NCI-H2107 (cell line): Measurements from ENCODE around the gene CDK1.

Experiments
- DNase-seq: peaks from one replicate; lab custom pipeline; 2025; lab: John Stamatoyannopoulos, UW

Gene CDK1

DNA sequence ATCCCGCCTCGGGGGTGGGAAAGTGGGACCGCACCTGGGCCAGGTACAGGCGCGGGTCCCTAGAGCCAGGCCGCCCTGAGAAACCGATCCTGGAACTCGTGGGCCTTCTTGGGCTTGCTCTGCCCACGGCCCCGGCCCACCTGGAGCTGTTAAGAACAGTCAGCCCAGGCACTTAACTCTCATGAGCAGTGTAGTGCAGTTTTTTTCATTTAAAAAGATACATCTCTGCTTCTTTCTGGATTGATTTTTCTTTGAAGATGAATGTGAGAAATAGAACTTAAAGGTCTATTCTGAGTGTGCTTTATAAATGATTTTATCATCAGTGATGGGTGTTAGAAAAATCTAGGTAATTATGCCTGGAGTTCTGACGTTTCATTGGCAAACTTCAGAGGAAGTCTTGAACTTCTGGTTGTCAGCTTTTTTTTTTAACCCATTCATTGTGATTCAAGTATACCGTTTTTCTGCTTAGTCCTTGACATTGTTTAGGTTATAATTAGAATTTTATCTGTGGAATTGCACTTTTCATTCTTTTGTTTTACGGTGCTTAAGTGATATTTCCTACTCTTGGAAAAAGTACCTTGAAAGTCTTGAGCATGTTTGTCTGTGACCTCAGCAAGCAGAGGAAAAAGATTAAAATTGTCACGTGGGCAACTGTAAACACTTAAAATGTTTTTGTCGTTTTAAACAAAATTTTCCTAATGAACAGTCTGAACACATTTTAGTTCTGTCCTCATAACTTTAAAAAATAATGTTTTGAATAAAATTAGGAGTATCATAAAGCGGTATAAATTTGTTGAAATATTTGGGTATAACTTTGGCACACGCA lies 906 bp downstream of the CDK1 start:
- DNase-seq: no peak

DNA sequence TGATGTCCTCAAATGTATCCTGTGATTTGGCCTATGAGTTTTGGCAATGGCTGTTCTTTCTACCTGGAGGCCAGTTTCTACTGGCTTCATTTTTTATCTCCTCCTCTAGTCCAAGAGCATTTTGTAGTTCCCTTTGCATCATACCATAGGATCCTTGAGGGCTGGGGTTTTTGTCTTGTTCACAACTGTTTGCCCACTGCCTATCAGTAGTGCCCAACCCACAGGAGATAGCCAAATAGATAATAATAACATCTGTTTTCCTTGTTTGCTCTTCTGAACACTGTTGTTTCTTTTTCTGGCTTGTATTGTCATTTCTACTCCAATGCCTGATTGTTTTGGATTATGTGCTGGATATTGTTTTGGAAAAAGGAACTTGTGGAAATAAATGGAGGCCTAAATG lies 3.4 kb downstream of the CDK1 start:
- no peak for DNase-seq

- no peak for DNase-seq
These were observed 6.4 kb downstream of the CDK1 start for GRCh38 chr10:60784641-60785040.

DNA sequence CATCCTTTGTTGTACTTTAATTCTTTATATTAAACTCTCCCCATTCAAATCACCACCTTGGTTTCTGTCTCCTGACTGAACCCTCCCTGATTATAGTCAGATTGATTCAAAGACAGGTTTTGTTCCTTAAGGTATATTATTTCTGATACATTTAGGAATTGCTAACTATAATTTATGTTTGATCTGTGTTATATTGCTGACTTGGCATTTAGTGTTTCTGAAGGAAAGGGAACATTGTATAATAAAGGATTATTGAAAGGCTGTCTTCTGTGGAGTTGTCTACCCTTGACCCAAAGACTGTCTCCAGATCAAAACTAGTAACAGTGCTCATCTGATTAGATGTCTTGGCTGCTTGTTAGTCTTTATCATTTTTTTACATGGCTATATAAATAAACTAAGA lies 10.3 kb downstream of the CDK1 start:
- no peak for DNase-seq

DNA sequence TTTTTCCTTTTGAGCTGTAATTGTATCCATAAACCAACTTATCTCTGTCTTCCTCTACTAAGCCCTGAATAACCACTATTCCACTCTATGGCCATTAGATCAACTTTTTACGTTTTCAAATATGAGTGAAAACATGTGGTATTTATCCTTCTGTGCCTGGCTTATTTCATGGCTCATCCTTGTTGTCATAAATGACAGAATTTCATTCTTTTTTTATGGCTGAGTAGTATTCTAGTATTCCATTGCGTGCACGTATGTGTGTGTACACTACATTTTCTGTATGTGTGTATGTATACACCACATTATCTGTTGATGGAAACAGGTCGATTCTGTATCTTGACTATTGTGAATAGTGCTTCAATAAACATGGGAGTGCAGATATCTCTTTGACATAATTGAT lies 11.1 kb downstream of the CDK1 start:
- DNase-seq: no peak

DNA sequence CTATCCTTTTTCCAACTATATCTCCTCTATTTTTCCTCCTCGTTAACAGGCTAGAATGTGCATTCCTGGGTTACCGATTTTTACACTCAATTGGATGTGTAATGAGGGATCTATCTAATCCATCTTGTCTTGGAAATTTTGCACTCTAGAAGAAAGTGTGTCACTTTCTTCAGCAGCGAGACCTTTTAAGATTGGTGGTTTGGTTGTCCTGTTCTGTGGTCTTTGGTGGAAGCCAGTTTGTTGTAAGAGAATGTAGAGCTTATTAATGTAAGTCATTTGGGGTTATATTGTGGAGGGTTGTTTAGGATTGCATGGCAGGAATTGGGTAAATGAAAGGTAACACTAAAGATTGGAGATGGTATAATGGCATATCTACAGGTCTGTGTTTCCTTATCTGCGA lies 16.7 kb downstream of the CDK1 start:
- no peak for DNase-seq

DNA sequence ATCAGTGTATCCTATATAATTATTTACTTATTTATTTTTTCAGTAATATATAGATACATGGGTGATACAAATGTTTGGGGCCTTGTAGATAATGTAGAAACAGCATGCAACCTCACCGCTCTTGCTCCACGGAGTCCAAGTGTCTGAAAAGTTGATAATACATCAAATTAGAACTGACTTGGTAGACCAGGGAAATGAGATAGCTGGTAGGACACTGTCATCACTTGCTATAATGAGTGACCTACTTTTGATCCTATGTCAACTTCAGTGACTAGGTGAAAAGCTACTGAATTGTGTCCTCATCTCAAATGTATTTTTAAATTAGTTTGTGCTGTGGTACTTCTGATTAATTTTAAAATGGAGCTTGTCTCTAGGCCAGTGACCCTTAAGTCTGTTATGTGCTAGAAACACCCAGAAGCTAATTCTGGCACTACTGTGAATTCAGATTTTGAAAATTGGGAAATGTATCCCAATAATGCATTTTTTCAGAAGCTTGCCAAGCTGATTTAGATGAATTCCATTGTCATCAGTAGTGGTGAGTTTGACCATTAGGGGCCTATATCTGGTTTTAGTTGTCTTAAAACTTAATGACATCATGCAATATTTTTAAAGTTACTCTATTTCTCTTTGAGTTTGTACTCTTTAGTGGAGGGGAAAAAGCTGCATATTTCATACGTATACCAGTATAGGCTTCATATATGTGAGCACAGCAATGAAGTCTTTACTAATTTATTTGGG lies 17.4 kb downstream of the CDK1 start:
- DNase-seq: no peak

DNA sequence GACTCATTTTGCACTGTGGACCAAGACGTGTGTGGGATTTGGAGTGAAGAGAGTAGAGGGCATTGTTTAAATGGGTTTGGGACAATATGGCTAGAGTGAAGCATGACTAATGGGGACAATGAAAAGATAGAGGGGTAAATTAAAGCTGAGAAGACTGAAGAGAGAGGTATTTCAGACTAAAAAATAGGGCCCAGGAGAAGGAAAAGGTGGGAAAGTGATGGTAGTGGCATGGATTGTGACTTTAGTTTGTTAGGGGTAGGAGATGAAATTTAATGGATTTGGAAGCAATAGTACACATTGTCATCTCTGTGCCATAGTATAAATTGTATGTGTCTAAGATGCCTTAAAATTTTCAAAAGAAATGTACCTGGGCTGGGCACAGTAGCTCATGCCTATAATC lies 18.2 kb downstream of the CDK1 start:
- no peak for DNase-seq

DNA sequence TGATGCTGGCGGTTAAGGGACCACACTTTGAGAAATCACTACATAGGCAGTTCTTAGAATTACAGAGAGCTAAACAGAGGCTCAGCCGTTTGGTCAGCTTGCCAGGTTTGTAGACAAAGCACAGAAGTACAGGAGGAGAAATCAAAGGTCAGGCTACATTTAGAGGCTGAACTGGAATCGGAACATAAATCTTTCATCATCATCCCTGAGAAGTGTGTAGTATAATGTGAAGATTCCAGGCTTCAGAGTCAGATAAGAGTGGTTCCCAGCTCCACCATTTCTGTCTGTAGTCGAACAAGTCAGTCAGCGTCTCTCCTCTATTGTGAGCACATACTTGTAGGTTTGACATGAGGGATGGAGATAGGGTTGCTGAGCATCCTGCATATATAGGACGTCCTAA lies 18.9 kb downstream of the CDK1 start:
- DNase-seq: no peak

- DNase-seq: no peak
These were observed 19.8 kb downstream of the CDK1 start for GRCh38 chr10:60798031-60798430.

GRCh38 chr10:60798870-60799269 lies 20.6 kb downstream of the CDK1 start:
- no peak for DNase-seq

- no peak for DNase-seq
These were observed 21.8 kb downstream of the CDK1 start for GRCh38 chr10:60799971-60800650.

DNA sequence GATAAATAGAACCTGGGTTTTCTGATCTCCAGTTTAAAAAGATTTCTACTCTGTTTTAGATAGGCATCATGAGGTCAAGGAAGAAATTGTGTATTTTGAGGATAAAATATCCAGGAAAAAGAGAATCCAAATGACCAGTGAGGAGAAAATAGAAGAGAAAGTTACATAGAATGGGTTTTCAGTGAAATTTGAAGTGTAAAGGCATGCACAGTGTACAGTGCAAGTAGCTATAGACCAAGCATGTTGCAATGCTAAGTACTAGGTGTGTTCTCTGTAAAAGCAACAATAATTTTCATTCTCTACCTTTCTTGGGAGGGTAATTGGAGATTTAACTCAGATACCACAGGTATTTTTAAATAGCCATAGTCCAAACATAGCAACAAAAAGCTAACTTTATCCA lies 22.6 kb downstream of the CDK1 start:
- no peak for DNase-seq

DNA sequence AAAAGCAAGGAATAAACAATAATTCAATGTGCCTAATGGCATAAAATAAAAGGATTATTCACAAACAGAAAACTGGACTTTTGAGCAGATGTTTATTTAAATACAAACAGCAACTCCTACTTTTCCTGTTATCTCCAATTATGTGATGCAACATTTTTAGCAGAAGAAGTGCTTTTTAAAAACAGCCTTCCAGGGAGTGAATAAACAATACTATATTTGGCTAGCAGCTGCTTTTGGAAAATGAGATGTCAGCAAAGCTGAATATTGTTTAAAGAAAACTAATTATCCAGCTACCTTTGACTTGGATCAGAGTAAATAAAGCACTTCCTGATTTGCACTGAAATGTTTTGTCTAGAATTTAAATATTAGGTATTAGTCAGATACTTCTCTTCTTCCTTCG lies 23.2 kb downstream of the CDK1 start:
- DNase-seq: no peak

- DNase-seq: no peak
These were observed 25.2 kb downstream of the CDK1 start for GRCh38 chr10:60803433-60803832.

- DNase-seq: no peak
These were observed 25.6 kb downstream of the CDK1 start for GRCh38 chr10:60803865-60804264.

DNA sequence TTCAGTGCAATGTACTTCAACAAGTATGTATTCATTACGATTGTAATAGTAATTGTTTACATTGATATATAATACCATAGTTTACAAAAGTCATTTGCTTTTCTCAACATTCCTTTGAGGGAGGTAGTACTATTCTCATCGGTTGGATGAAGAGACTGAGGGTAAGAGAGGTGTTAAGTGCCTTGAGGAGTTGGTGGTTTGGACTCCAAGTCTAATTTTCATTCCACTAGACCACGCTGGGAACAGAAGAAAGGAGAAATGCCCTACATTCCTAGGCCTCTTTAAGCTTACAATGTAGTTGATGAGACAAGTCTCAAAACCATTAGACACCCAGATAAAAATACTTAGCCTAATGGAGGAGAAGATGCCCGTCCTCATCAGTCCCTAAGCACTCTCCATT lies 28.6 kb downstream of the CDK1 start:
- DNase-seq: no peak

- no peak for DNase-seq
These were observed 29.2 kb downstream of the CDK1 start for GRCh38 chr10:60807499-60807898.

- DNase-seq: no peak
These were observed 29.8 kb downstream of the CDK1 start for GRCh38 chr10:60808036-60808435.

GRCh38 chr10:60809157-60809556 lies 30.9 kb downstream of the CDK1 start:
- no peak for DNase-seq

DNA sequence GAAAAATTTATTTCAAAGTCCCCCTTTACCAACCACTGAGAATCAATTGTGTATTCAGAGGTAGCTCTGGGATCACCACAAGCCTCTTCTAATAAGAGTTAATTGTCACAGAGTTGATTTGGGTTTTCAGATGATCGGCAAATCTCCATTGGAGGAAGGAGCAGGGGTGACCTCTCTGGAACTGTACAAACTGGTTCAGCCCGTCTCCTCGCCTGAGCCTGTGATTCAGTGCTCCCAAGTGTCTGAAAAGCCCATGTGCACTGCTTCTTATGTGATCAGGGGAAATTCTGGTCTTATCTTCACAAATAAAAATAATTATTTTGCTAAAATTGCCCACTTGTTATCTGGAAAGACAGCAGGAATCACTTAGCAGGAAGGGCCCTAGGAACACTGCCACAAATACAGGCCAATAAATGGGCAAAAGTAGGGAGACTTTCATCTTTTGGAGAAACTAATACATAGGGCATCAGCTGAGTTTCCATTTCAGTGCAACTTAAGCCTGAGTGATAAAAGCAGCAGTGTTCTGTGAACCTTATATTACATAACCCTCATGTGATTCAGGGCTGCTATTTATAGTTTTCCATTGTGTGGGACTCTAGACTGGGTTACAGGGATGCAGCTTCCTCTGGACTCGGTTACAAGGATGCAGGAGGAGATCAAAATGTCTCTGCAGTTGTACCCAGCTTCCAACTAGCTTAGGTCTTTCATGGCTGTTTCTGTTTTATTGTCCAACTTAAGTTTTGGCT lies 32.3 kb downstream of the CDK1 start:
- DNase-seq: peak; percentile 11
